GM13976 (cell line): ENCODE measurements around the gene LUC7L2.

Source experiments
- DNase-seq: peaks from one replicate; pipeline ENCODE4 v3.0.0; 2012; ENCODE audit warnings: low spot score
- in situ Hi-C: fragments of 300-500 bp; cut with MboI; formaldehyde crosslinking; loops from one replicate; pipeline ENCODE4 v1.12.0; 2022; ENCODE audit warnings: low sequenced_read_pairs, mixed read lengths, inconsistent platforms; ENCODE audit not compliant: unreplicated experiment
- TF ChIP-seq, protein P1 (sequence below): IDR thresholded peaks from 2 replicates; pipeline ENCODE4 v1.5.1; 2012; ENCODE audit warnings: borderline replicate concordance, mild to moderate bottlenecking; ENCODE audit not compliant: insufficient read depth; ENCODE audit errors: extremely low read depth, missing control alignments, control extremely low read depth

LUC7L2 gene

DNA sequence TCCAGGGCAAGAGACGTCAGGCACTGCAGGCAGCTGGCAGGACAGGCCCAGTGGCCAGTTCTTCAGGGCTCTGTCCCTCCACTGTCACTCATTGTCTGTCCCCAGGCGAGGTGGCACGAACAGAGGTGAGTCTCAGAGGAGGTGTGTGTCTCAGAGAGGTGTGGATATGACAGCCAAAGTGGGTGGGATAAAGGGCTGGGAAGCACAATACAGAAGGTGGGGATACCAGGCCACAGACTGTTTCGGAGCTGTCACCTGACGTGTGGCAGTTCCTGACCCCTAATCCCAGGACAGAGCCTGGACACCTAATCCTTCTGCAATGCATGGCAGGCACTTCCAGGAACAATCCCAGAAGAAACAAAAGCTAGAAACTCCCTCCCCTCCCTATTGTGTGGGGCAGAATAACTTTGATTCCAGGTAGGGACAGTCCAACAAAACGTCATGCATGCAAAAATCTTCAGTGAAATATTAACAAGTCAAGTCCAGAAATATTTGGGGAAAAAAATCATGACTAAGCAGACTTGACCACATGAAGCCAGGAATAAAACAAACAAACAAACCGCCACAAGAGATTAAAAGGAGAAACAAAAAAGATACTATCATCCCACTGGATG is 112.2 kb downstream of the LUC7L2 start:
- no peak for DNase-seq
- in situ Hi-C loops, result no loop called here
- TF ChIP-seq, protein P1, sequence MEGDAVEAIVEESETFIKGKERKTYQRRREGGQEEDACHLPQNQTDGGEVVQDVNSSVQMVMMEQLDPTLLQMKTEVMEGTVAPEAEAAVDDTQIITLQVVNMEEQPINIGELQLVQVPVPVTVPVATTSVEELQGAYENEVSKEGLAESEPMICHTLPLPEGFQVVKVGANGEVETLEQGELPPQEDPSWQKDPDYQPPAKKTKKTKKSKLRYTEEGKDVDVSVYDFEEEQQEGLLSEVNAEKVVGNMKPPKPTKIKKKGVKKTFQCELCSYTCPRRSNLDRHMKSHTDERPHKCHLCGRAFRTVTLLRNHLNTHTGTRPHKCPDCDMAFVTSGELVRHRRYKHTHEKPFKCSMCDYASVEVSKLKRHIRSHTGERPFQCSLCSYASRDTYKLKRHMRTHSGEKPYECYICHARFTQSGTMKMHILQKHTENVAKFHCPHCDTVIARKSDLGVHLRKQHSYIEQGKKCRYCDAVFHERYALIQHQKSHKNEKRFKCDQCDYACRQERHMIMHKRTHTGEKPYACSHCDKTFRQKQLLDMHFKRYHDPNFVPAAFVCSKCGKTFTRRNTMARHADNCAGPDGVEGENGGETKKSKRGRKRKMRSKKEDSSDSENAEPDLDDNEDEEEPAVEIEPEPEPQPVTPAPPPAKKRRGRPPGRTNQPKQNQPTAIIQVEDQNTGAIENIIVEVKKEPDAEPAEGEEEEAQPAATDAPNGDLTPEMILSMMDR, result no peak
